ENCODE data around the gene NR3C2. TPM values are rescaled to one million over a fixed set of nuclear protein-coding genes. Genes with fewer than 3 reads are reported as not detected.

NR3C2 gene
- total RNA-seq, 2 experiments from 2014 or later, result 4.8 to 6.2 TPM

GRCh38 chr4:148114436-148114835 lies 327.8 kb downstream of the NR3C2 start:
- no peak overlapping the region for H3K4me3 Mint-ChIP-seq
- H3K27ac Mint-ChIP-seq, result no peak overlapping the region
- no peak for DNase-seq
- no peaks in the 10 kb centered on the region for H3K9me3 Mint-ChIP-seq
- H3K36me3 Mint-ChIP-seq, result peaks cover 33% of the 10 kb centered on the region
- no peaks in the 10 kb centered on the region for H3K27me3 Mint-ChIP-seq
- H3K4me1 Mint-ChIP-seq, result peaks cover 37% of the 10 kb centered on the region

- Mint-ChIP-seq H3K9me3 (no peaks in the 10 kb centered on the region), H3K4me3 (no peak overlapping the region), H3K27ac (peak overlapping the region; percentile 67), H3K27me3 (no peaks in the 10 kb centered on the region), H3K4me1 (peaks cover 38% of the 10 kb centered on the region), H3K36me3 (peaks cover 32% of the 10 kb centered on the region)
- no peak for DNase-seq
These were observed 329.8 kb downstream of the NR3C2 start for GRCh38 chr4:148112231-148112982.

- Mint-ChIP-seq H3K27ac (no peak overlapping the region), H3K9me3 (peaks cover 3% of the 10 kb centered on the region), H3K4me3 (no peak overlapping the region), H3K4me1 (peaks cover 44% of the 10 kb centered on the region), H3K36me3 (peaks cover 52% of the 10 kb centered on the region), H3K27me3 (no peaks in the 10 kb centered on the region)
- DNase-seq, result no peak
These were observed 332.0 kb downstream of the NR3C2 start for GRCh38 chr4:148110169-148110568.

- peaks cover 54% of the 10 kb centered on the region for H3K36me3 Mint-ChIP-seq
These were observed 333.0 kb downstream of the NR3C2 start for GRCh38 chr4:148109216-148109615.

GRCh38 chr4:148108766-148109165 lies 333.4 kb downstream of the NR3C2 start:
- Mint-ChIP-seq H3K27ac (no peak overlapping the region), H3K27me3 (no peaks in the 10 kb centered on the region), H3K9me3 (peaks cover 3% of the 10 kb centered on the region), H3K4me1 (peaks cover 49% of the 10 kb centered on the region), H3K36me3 (peaks cover 52% of the 10 kb centered on the region), H3K4me3 (no peak overlapping the region)
- no peak for DNase-seq

More at GRCh38 chr4:148109216-148109615, 333.0 kb downstream of the NR3C2 start:
- peaks cover 49% of the 10 kb centered on the region for H3K4me1 Mint-ChIP-seq
- no peak for DNase-seq
- H3K27me3 Mint-ChIP-seq, result no peaks in the 10 kb centered on the region
- H3K4me3 Mint-ChIP-seq, result no peak overlapping the region
- peaks cover 3% of the 10 kb centered on the region for H3K9me3 Mint-ChIP-seq
- no peak overlapping the region for H3K27ac Mint-ChIP-seq

- no peak overlapping the region for H3K4me3 Mint-ChIP-seq
- H3K27ac Mint-ChIP-seq, result no peak overlapping the region
- peaks cover 46% of the 10 kb centered on the region for H3K36me3 Mint-ChIP-seq
- H3K27me3 Mint-ChIP-seq, result no peaks in the 10 kb centered on the region
- DNase-seq, result no peak
- H3K9me3 Mint-ChIP-seq, result peaks cover 3% of the 10 kb centered on the region
- H3K4me1 Mint-ChIP-seq, result peaks cover 33% of the 10 kb centered on the region
These were observed 338.4 kb downstream of the NR3C2 start for GRCh38 chr4:148103597-148104355.

- H3K27ac Mint-ChIP-seq, result no peak overlapping the region
- no peak for DNase-seq
- no peaks in the 10 kb centered on the region for H3K27me3 Mint-ChIP-seq
- peaks cover 3% of the 10 kb centered on the region for H3K9me3 Mint-ChIP-seq
- peaks cover 31% of the 10 kb centered on the region for H3K4me1 Mint-ChIP-seq
- H3K4me3 Mint-ChIP-seq, result no peak overlapping the region
- peaks cover 34% of the 10 kb centered on the region for H3K36me3 Mint-ChIP-seq
These were observed 340.4 kb downstream of the NR3C2 start for GRCh38 chr4:148101790-148102189.

GRCh38 chr4:148101235-148101634 lies 341.0 kb downstream of the NR3C2 start:
- Mint-ChIP-seq H3K27me3 (no peaks in the 10 kb centered on the region), H3K4me1 (peaks cover 28% of the 10 kb centered on the region), H3K4me3 (no peak overlapping the region), H3K27ac (no peak overlapping the region), H3K36me3 (peaks cover 28% of the 10 kb centered on the region), H3K9me3 (peaks cover 2% of the 10 kb centered on the region)
- DNase-seq, result no peak

- Mint-ChIP-seq H3K4me1 (peaks cover 13% of the 10 kb centered on the region), H3K27ac (no peak overlapping the region), H3K4me3 (no peak overlapping the region), H3K36me3 (peaks cover 19% of the 10 kb centered on the region), H3K27me3 (no peaks in the 10 kb centered on the region), H3K9me3 (peaks cover 2% of the 10 kb centered on the region)
- no peak for DNase-seq
These were observed 344.4 kb downstream of the NR3C2 start for GRCh38 chr4:148097801-148098200.

- H3K27ac Mint-ChIP-seq, result no peak overlapping the region
These were observed 346.8 kb downstream of the NR3C2 start for GRCh38 chr4:148095346-148095923.

GRCh38 chr4:148094149-148094548 lies 348.1 kb downstream of the NR3C2 start:
- no peak overlapping the region for H3K27ac Mint-ChIP-seq
- peaks cover 19% of the 10 kb centered on the region for H3K36me3 Mint-ChIP-seq
- no peaks in the 10 kb centered on the region for H3K27me3 Mint-ChIP-seq
- H3K9me3 Mint-ChIP-seq, result peaks cover 2% of the 10 kb centered on the region
- H3K4me1 Mint-ChIP-seq, result peaks cover 4% of the 10 kb centered on the region
- H3K4me3 Mint-ChIP-seq, result no peak overlapping the region
- no peak for DNase-seq

More at GRCh38 chr4:148095346-148095923, 346.8 kb downstream of the NR3C2 start:
- no peak overlapping the region for H3K4me3 Mint-ChIP-seq
- H3K36me3 Mint-ChIP-seq, result peaks cover 13% of the 10 kb centered on the region
- DNase-seq, result no peak
- no peaks in the 10 kb centered on the region for H3K27me3 Mint-ChIP-seq
- peaks cover 4% of the 10 kb centered on the region for H3K4me1 Mint-ChIP-seq
- peaks cover 2% of the 10 kb centered on the region for H3K9me3 Mint-ChIP-seq

GRCh38 chr4:148093065-148093464 lies 349.1 kb downstream of the NR3C2 start:
- Mint-ChIP-seq H3K4me3 (no peak overlapping the region), H3K4me1 (peaks cover 4% of the 10 kb centered on the region), H3K36me3 (peaks cover 20% of the 10 kb centered on the region), H3K9me3 (peaks cover 2% of the 10 kb centered on the region), H3K27me3 (no peaks in the 10 kb centered on the region), H3K27ac (no peak overlapping the region)
- no peak for DNase-seq

GRCh38 chr4:148092316-148093014 lies 349.7 kb downstream of the NR3C2 start:
- peaks cover 22% of the 10 kb centered on the region for H3K36me3 Mint-ChIP-seq
- no peak overlapping the region for H3K4me3 Mint-ChIP-seq
- DNase-seq, result no peak
- H3K9me3 Mint-ChIP-seq, result peaks cover 2% of the 10 kb centered on the region
- H3K27me3 Mint-ChIP-seq, result no peaks in the 10 kb centered on the region
- no peak overlapping the region for H3K27ac Mint-ChIP-seq
- H3K4me1 Mint-ChIP-seq, result peaks cover 8% of the 10 kb centered on the region

GRCh38 chr4:148091896-148092295 lies 350.3 kb downstream of the NR3C2 start:
- no peak for DNase-seq
- no peak overlapping the region for H3K27ac Mint-ChIP-seq
- H3K4me1 Mint-ChIP-seq, result peaks cover 8% of the 10 kb centered on the region
- peaks cover 26% of the 10 kb centered on the region for H3K36me3 Mint-ChIP-seq
- H3K4me3 Mint-ChIP-seq, result no peak overlapping the region
- peaks cover 6% of the 10 kb centered on the region for H3K9me3 Mint-ChIP-seq
- no peaks in the 10 kb centered on the region for H3K27me3 Mint-ChIP-seq

All from activated naive CD8-positive, alpha-beta T cell treated with anti-CD3 and anti-CD28 coated beads for 36 hours (primary cell).